ENCODE measurements around the gene PTOV1. TPM values are rescaled to one million over a fixed set of nuclear protein-coding genes. Genes with fewer than 3 reads are reported as not detected.

The PTOV1 gene
- total and polyA plus RNA-seq, 7 donors = 52.2 to 105 (median 63.8) TPM

DNA sequence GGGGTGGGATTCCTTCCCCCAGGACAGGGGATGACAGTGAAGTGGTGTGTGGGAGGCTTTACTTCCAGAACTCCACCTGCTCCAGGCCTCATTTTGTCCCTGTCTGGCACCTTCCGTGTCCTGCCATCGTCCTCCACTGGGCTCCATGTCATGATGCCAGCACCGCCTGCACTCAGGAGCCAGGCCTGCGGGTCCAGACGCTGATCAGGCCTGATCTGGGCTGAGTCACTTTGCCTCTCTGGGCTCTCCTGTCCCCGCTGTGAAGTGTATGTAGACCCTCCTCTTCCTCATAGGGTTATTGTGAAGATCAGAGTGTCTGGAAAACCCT is 47.5 kb upstream of the PTOV1 start:
- DNase-seq = no peak
- Histone ChIP-seq H3K9me3 (no peaks in the 10 kb centered on the region), H3K4me1 (peaks cover 0 to 24% (median 22%) of the 10 kb centered on the region in 4 donors), H3K27me3 (no peaks in the 10 kb centered on the region), H3K27ac (no peak overlapping the region), H3K36me3 (peaks cover 15 to 71% (median 19%) of the 10 kb centered on the region in 4 donors), H3K4me3 (no peak overlapping the region)
- intact Hi-C loops (cut with DNase I) = no loop called here
- WGBS, 2 donors = 92 to 94% methylated on average over 6 of the region's 6 CpGs
- TF ChIP-seq POLR2AphosphoS5 (IDR thresholded peaks at IDR 0.05) (no peak), EP300 (IDR thresholded peaks at IDR 0.05) (no peak), POLR2A (IDR thresholded peaks at IDR 0.05) (no peak)
- TF ChIP-seq, protein P1, sequence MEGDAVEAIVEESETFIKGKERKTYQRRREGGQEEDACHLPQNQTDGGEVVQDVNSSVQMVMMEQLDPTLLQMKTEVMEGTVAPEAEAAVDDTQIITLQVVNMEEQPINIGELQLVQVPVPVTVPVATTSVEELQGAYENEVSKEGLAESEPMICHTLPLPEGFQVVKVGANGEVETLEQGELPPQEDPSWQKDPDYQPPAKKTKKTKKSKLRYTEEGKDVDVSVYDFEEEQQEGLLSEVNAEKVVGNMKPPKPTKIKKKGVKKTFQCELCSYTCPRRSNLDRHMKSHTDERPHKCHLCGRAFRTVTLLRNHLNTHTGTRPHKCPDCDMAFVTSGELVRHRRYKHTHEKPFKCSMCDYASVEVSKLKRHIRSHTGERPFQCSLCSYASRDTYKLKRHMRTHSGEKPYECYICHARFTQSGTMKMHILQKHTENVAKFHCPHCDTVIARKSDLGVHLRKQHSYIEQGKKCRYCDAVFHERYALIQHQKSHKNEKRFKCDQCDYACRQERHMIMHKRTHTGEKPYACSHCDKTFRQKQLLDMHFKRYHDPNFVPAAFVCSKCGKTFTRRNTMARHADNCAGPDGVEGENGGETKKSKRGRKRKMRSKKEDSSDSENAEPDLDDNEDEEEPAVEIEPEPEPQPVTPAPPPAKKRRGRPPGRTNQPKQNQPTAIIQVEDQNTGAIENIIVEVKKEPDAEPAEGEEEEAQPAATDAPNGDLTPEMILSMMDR (IDR thresholded peaks at IDR 0.05) = no peak

DNA sequence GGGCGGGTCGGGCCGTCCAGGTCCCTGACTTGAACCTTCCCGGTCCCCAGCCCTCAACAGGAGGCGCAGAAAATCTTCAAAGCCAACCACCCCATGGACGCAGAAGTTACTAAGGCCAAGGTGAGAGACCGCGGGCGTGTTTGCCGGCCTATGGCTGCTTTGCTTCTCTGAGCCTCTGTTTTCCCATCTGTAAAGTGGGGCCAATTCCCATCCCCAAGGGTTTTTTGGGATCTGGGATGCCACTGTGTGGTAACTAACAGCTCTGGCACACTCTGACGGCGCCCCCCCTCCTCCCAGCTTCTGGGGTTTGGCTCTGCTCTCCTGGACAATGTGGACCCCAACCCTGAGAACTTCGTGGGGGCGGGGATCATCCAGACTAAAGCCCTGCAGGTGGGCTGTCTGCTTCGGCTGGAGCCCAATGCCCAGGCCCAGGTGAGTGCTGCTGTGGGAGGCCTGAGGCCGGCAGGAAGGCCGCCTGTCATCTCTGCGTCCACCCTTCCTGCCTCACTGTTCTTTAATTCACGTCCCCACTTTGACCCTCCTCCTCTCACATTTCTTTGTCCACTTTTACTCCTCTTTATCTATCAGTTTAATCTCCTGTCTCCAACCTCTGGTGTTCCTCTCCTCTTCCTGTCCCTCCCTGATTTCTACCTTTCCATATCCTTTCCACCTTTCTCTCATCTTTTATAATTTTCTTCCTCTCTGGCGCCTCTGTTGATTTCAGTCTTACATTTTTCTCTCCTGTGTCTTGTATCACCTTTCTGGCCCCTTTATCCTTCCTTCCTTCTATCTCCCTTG is 44.9 kb upstream of the PTOV1 start:
- Histone ChIP-seq H3K27me3 (no peaks in the 10 kb centered on the region), H3K36me3 (peaks cover 0 to 45% (median 6%) of the 10 kb centered on the region in 4 donors), H3K4me1 (peaks cover 0 to 38% (median 33%) of the 10 kb centered on the region in 4 donors), H3K27ac (no peak overlapping the region), H3K4me3 (no peak overlapping the region), H3K9me3 (no peaks in the 10 kb centered on the region)
- 82 to 88% methylated on average over 20 of the region's 20 CpGs for WGBS, 2 donors
- intact Hi-C loops (cut with DNase I) = no loop called here
- TF ChIP-seq POLR2AphosphoS5 (IDR thresholded peaks at IDR 0.05) (no peak), POLR2A (IDR thresholded peaks at IDR 0.05) (no peak), EP300 (IDR thresholded peaks at IDR 0.05) (no peak)
- TF ChIP-seq, protein P1 (IDR thresholded peaks at IDR 0.05) = no peak
- no peak for DNase-seq

DNA sequence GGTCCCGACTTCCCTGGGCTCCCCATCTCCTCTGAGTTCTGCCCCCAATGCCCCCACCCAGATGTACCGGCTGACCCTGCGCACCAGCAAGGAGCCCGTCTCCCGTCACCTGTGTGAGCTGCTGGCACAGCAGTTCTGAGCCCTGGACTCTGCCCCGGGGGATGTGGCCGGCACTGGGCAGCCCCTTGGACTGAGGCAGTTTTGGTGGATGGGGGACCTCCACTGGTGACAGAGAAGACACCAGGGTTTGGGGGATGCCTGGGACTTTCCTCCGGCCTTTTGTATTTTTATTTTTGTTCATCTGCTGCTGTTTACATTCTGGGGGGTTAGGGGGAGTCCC is 44.4 kb upstream of the PTOV1 start:
- intact Hi-C loops (cut with DNase I) = no loop called here

DNA sequence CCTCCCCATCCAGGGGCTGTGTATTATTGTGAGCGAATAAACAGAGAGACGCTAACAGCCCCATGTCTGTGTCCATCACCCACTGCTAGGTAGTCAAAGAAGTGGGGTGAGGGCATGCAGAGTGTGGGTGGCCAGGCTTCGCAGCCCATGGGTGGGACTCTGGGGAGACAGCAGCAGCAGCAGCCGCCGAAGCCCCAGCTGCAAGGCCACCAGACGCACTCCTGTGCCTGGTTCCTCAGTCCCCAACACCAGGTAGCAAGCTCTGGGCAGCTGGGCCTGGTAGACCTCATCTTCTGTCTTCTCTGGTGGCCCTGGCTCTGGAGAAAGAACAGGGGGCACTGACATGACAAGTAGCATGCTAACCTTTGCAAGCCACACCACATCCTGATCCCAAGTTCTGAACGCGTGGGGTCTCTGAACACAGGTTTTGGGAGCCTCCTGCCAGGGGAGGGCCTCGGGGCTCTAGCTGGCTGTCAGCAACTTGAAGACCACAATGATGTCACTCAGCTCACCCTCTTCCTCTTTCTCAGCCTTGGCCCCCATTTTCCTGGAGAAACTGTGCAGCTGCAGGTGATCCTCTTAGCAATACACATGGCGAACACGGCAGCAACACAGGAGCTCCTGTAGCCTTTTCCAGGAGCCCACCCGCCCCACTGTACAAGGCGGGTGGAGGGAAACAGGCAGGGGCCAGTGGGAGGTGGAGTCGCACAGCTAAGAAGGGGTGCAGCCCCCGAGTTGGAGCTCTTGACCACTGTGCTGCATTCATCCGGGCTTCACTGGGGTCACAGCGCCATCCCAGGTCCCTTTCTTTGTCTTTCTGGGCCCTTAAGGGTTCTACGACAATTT is 43.7 kb upstream of the PTOV1 start:
- no peaks in the 10 kb centered on the region for H3K27me3 ChIP-seq
- peaks cover 0 to 45% (median 6%) of the 10 kb centered on the region in 4 donors for H3K36me3 ChIP-seq
- no peak overlapping the region for H3K4me3 ChIP-seq
- TF ChIP-seq, protein P1 (IDR thresholded peaks at IDR 0.05) = no peak
- TF ChIP-seq POLR2A (IDR thresholded peaks at IDR 0.05) (no peak), POLR2AphosphoS5 (IDR thresholded peaks at IDR 0.05) (no peak), EP300 (IDR thresholded peaks at IDR 0.05) (no peak)
- peaks cover 0 to 31% (median 23%) of the 10 kb centered on the region in 4 donors for H3K4me1 ChIP-seq
- intact Hi-C loops (cut with DNase I) = no loop called here
- no peak for DNase-seq
- no peak overlapping the region for H3K27ac ChIP-seq
- H3K9me3 ChIP-seq = no peaks in the 10 kb centered on the region
- 76 to 88% methylated on average over 18 of the region's 18 CpGs for WGBS, 2 donors

More for the DNA sequence above, 44.4 kb upstream of the PTOV1 start:
- peaks cover 0 to 34% (median 27%) of the 10 kb centered on the region in 4 donors for H3K4me1 ChIP-seq
- no peak overlapping the region for H3K4me3 ChIP-seq
- no peak overlapping the region for H3K27ac ChIP-seq
- no peaks in the 10 kb centered on the region for H3K27me3 ChIP-seq
- TF ChIP-seq POLR2AphosphoS5 (IDR thresholded peaks at IDR 0.05) = no peak
- no peak for TF ChIP-seq POLR2A (IDR thresholded peaks at IDR 0.05)
- no peak for TF ChIP-seq EP300 (IDR thresholded peaks at IDR 0.05)
- TF ChIP-seq, protein P1 (IDR thresholded peaks at IDR 0.05) = no peak
- peaks cover 0 to 45% (median 6%) of the 10 kb centered on the region in 4 donors for H3K36me3 ChIP-seq
- no peaks in the 10 kb centered on the region for H3K9me3 ChIP-seq
- 92 to 93% methylated on average over 8 of the region's 8 CpGs for WGBS, 2 donors
- no peak for DNase-seq
